GOT3 (cell line): ENCODE data around the gene GALNT9.
"Not testable (repeated sequence)": the region's sequence is repeated elsewhere in the genome, so short reads cannot be mapped to it uniquely, and the experiment has no call there.

Source experiments
- DNase-seq: peaks from one replicate; lab custom pipeline; 2025; ENCODE audit warnings: mixed read lengths; lab: John Stamatoyannopoulos, UW

The GALNT9 gene

GRCh38 chr12:132196873-132197390 lies 132.5 kb downstream of the GALNT9 start:
- no peak for DNase-seq

- no peak for DNase-seq
Measured at GRCh38 chr12:132196038-132196872, 133.1 kb downstream of the GALNT9 start.

- DNase-seq, result not testable (repeated sequence)
Measured at GRCh38 chr12:132195242-132195641, 134.1 kb downstream of the GALNT9 start.

GRCh38 chr12:132194556-132194955 lies 134.8 kb downstream of the GALNT9 start:
- no peak for DNase-seq

- DNase-seq, result no peak
Measured at GRCh38 chr12:132194056-132194455, 135.3 kb downstream of the GALNT9 start.

- DNase-seq, result no peak
Measured at GRCh38 chr12:132191715-132192553, 137.5 kb downstream of the GALNT9 start.

- DNase-seq, result no peak
Measured at GRCh38 chr12:132190834-132191500, 138.4 kb downstream of the GALNT9 start.

- DNase-seq, result no peak
Measured at GRCh38 chr12:132190012-132190755, 139.2 kb downstream of the GALNT9 start.

- no peak for DNase-seq
Measured at GRCh38 chr12:132189378-132190011, 139.9 kb downstream of the GALNT9 start.

GRCh38 chr12:132188916-132189325 lies 140.5 kb downstream of the GALNT9 start:
- no peak for DNase-seq

GRCh38 chr12:132188451-132188901 lies 140.9 kb downstream of the GALNT9 start:
- DNase-seq, result no peak

- DNase-seq, result no peak
Measured at GRCh38 chr12:132187646-132188450, 141.5 kb downstream of the GALNT9 start.

- DNase-seq, result no peak
Measured at GRCh38 chr12:132186857-132187620, 142.3 kb downstream of the GALNT9 start.

GRCh38 chr12:132186208-132186856 lies 143.1 kb downstream of the GALNT9 start:
- no peak for DNase-seq

GRCh38 chr12:132185705-132186104 lies 143.7 kb downstream of the GALNT9 start:
- DNase-seq, result no peak

GRCh38 chr12:132182711-132183365 lies 146.6 kb downstream of the GALNT9 start:
- DNase-seq, result no peak

GRCh38 chr12:132182206-132182710 lies 147.1 kb downstream of the GALNT9 start:
- no peak for DNase-seq
